Esophagus squamous epithelium (tissue), 5 donors: ENCODE results near the gene C5AR2. TPM values are rescaled to one million over a fixed set of nuclear protein-coding genes. Genes with fewer than 3 reads are reported as not detected.

Experiments used
- DNase-seq: peaks from one replicate; lab custom pipeline; 2025; lab: John Stamatoyannopoulos, UW
- H3K27ac ChIP-seq, 4 donors: fragments of 200-600 bp; sonication (generic); one replicate each; pipeline ENCODE4 v1.5.1; 2016 to 2019; ENCODE audit warnings: mild to moderate bottlenecking in 1 of 4
- H3K27me3 ChIP-seq, 4 donors: fragments of 200-600 bp; sonication (generic); 1 replicate in 3 of 4; 2 replicates in 1 of 4; pipeline versions ENCODE4 v1.5.1 to v1.6.0; 2017 to 2021; ENCODE audit warnings: antibody characterized with exemption in 1 of 4
- H3K36me3 ChIP-seq, 3 donors: fragments of 200-600 bp; sonication (generic); one replicate each; pipeline ENCODE4 v1.5.1; 2016 to 2019
- H3K4me1 ChIP-seq, 3 donors: fragments of 200-600 bp; sonication (generic); one replicate each; pipeline ENCODE4 v1.5.1; 2017 to 2019
- H3K4me3 ChIP-seq, 4 donors: fragments of 200-600 bp; sonication (generic); 1 replicate in 3 of 4; 2 replicates in 1 of 4; pipeline ENCODE4 v1.5.1; 2016 to 2019; ENCODE audit warnings: mild to moderate bottlenecking in 2 of 4, moderate library complexity in 1 of 4
- H3K9me3 ChIP-seq, 3 donors: fragments of 200-600 bp; sonication (generic); one replicate each; pipeline ENCODE4 v1.5.1; 2016 to 2019
- POLR2A ChIP-seq, 4 donors: fragments of 450-650 bp; IDR thresholded peaks; one replicate each; pipeline ENCODE4 v1.6.1; 2017; ENCODE audit warnings: antibody characterized with exemption in 4 of 4, mild to moderate bottlenecking in 4 of 4, moderate library complexity in 3 of 4
- whole genome bisulfite sequencing, 2 donors: methylation state at CpG; one replicate each; pipeline ENCODE4 v1.1.5; 2018; 5-methylcytosine and 5-hydroxymethylcytosine counted together
- intact Hi-C: fragments of 100-400 bp; cut with DNase I; formaldehyde crosslinking; loops from one replicate; pipeline ENCODE4 v1.15.0; 2022
- total RNA-seq, 4 donors: library from RNA; depleted of rRNA; stranded (reverse); fragments of >200 nt; gene quantifications; one replicate each; pipeline ENCODE4 v1.1.0, GENCODE V29; 2016
- TF ChIP-seq, protein P1 (sequence below), 6 experiments: fragments of 450-650 bp in 4 of 6; fragments of 200-600 bp in 2 of 6; sonication (generic) in 2 of 6; IDR thresholded peaks; one replicate each; pipeline ENCODE4 v1.5.1; 2016 to 2019; ENCODE audit warnings: antibody characterized with exemption in 6 of 6, mild to moderate bottlenecking in 4 of 6, moderate library complexity in 4 of 6
- donor health status: DM: yes; HTN: yes; CAD: no.

C5AR2 gene
- total RNA-seq, 4 donors from 2014 or later, result 0.21 to 1.3 (median 0.63) TPM

DNA sequence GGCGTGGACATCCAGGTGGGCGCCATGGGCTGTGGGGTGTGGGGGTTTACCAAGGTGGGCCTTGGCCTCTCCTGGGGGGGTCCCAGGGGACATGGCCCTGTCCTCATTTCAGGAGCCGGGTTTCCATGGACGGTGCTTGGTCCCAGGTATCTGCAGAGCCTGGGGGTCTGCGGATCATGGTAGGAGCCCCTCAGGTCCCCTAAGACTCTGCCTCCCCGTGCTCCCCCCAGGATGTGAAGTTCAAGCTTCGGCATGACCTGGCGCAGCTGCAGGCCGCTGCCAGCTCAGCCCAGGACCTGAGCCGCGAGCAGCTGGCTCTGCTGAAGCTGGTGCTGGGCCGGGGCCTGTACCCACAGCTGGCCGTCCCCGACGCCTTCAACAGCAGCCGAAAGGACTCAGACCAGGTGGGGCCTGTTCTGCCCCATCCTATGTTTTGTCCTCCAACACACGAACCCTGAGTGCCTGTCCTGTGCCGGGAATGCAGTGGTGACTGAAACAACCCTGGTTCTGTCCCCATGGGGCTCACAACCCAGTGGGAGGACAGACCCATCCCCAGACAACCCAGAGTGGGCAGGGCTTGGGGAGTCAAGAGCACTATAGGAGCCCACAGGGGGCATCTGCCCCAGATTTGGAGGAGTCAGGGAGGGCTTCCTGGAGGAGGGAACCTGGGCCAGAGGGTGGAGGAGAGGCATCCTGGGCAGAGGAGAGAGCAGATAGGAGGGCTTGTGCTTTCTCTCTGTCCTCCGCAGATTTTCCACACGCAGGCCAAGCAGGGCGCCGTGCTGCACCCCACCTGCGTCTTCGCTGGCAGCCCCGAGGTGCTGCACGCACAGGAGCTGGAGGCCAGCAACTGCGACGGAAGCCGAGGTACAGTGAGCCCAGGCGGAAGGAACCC lies 44.0 kb downstream of the C5AR2 start:
- WGBS, 2 donors, result 100% methylated on average over 1 to 2 of the region's 30 CpGs
- no peak overlapping the region for H3K27ac ChIP-seq
- no peaks in the 10 kb centered on the region for H3K9me3 ChIP-seq
- no peaks in the 10 kb centered on the region for H3K27me3 ChIP-seq
- TF ChIP-seq, protein P1, sequence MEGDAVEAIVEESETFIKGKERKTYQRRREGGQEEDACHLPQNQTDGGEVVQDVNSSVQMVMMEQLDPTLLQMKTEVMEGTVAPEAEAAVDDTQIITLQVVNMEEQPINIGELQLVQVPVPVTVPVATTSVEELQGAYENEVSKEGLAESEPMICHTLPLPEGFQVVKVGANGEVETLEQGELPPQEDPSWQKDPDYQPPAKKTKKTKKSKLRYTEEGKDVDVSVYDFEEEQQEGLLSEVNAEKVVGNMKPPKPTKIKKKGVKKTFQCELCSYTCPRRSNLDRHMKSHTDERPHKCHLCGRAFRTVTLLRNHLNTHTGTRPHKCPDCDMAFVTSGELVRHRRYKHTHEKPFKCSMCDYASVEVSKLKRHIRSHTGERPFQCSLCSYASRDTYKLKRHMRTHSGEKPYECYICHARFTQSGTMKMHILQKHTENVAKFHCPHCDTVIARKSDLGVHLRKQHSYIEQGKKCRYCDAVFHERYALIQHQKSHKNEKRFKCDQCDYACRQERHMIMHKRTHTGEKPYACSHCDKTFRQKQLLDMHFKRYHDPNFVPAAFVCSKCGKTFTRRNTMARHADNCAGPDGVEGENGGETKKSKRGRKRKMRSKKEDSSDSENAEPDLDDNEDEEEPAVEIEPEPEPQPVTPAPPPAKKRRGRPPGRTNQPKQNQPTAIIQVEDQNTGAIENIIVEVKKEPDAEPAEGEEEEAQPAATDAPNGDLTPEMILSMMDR (IDR thresholded peaks at IDR 0.05), result no peak
- no peak for TF ChIP-seq POLR2A (IDR thresholded peaks at IDR 0.05)
- no peak for DNase-seq
- no peaks in the 10 kb centered on the region for H3K4me1 ChIP-seq
- intact Hi-C loops, result no loop called here
- no peak overlapping the region for H3K4me3 ChIP-seq
- peaks cover 43 to 100% (median 65%) of the 10 kb centered on the region in 3 donors for H3K36me3 ChIP-seq

GRCh38 chr19:47376589-47377144 lies 44.7 kb downstream of the C5AR2 start:
- H3K36me3 ChIP-seq, result peaks cover 51 to 100% (median 68%) of the 10 kb centered on the region in 3 donors
- H3K4me3 ChIP-seq, result no peak overlapping the region
- no peaks in the 10 kb centered on the region for H3K27me3 ChIP-seq
- H3K9me3 ChIP-seq, result no peaks in the 10 kb centered on the region
- no peak for TF ChIP-seq POLR2A (IDR thresholded peaks at IDR 0.05)
- TF ChIP-seq, protein P1 (IDR thresholded peaks at IDR 0.05), result no peak
- intact Hi-C loops, result no loop called here
- WGBS, 2 donors, result 80 to 100% methylated on average over 2 to 3 of the region's 16 CpGs
- H3K4me1 ChIP-seq, result no peaks in the 10 kb centered on the region
- H3K27ac ChIP-seq, result no peak overlapping the region
- no peak for DNase-seq

DNA sequence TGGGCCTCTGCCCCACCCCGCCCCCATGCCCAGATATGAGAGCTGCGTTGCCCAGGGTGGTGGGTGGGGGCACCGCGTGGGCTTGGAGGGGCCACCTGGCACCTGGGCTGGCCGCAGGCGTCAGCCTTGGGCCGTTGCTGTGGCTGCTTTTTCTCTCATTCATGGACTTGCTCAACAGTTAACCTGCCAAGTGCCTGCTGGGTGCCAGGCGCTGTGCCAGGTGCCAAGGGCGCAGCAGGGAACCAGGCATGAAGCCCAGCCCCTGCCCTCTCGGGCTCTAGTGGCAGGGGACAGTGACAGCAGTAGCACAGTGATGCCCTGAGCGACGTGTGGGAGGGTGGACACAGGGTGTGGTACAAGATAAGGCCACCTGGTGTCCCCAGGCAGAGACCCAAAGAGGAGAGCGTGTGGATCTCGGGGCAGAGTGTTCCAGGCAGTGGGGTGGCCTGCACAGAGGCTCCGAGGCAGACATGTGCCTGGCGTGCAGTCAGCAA lies 45.3 kb downstream of the C5AR2 start:
- 60 to 92% methylated on average over 1 to 6 of the region's 16 CpGs for WGBS, 2 donors
- H3K4me1 ChIP-seq, result no peaks in the 10 kb centered on the region
- H3K27ac ChIP-seq, result no peak overlapping the region
- no peak for TF ChIP-seq POLR2A (IDR thresholded peaks at IDR 0.05)
- TF ChIP-seq, protein P1 (IDR thresholded peaks at IDR 0.05), result no peak
- intact Hi-C loops, result no loop called here
- H3K27me3 ChIP-seq, result no peaks in the 10 kb centered on the region
- peaks cover 55 to 100% (median 73%) of the 10 kb centered on the region in 3 donors for H3K36me3 ChIP-seq
- DNase-seq, result no peak
- no peaks in the 10 kb centered on the region for H3K9me3 ChIP-seq
- H3K4me3 ChIP-seq, result no peak overlapping the region

DNA sequence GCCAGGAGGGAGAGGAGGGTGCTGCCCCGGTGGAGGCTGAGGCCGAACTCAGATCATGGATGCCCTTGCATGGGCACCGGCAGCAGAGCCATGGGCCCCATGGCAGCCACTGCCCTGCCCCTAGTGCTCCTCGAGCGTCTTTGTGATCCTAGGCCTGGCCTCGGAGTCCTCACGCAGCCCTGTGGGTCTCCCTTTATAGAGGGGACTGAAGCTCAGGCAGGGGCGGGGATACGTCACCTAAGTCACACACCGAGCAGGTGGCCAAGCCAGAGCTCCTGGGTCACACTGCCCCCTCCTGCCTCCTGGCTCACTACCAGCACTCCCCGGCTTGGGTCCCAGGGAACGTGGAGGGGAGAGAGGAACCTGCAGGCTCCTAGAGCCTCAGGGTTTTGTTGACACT lies 45.8 kb downstream of the C5AR2 start:
- 86% methylated on average over 3 of the region's 12 CpGs; no CpG with 5 or more reads in 1 of the 2 donors for WGBS, 2 donors
- Histone ChIP-seq H3K4me1 (no peaks in the 10 kb centered on the region), H3K27ac (no peak overlapping the region), H3K9me3 (no peaks in the 10 kb centered on the region), H3K4me3 (no peak overlapping the region), H3K36me3 (peaks cover 53 to 97% (median 70%) of the 10 kb centered on the region in 3 donors), H3K27me3 (no peaks in the 10 kb centered on the region)
- no peak for DNase-seq
- intact Hi-C loops, result no loop called here
- TF ChIP-seq, protein P1 (IDR thresholded peaks at IDR 0.05), result no peak
- TF ChIP-seq POLR2A (IDR thresholded peaks at IDR 0.05), result no peak

DNA sequence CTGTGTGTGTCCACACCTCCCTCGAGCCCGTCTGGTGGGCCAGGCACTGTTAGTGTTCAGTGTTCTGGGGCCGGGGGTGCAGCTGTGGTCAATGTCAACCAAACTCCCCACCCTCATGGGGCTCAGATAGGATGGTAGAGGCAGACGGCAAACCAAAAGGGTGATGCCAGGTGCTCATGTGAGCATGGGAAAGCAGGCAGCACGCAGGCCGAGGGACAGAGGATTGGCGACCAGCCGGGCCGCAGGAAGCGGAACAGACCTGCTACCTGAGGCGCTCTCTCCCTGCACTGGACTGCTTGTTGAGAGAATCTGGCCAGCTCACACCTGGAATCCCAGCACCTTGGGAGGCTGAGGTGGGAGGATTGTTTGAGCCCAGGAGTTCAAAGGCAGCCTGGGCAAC lies 46.3 kb downstream of the C5AR2 start:
- intact Hi-C loops, result no loop called here
- H3K4me1 ChIP-seq, result no peaks in the 10 kb centered on the region
- WGBS, 2 donors, result 93 to 96% methylated on average over 4 to 6 of the region's 11 CpGs
- no peaks in the 10 kb centered on the region for H3K9me3 ChIP-seq
- no peak for DNase-seq
- H3K27me3 ChIP-seq, result no peaks in the 10 kb centered on the region
- no peak overlapping the region for H3K27ac ChIP-seq
- peaks cover 51 to 93% (median 65%) of the 10 kb centered on the region in 3 donors for H3K36me3 ChIP-seq
- no peak overlapping the region for H3K4me3 ChIP-seq
- no peak for TF ChIP-seq POLR2A (IDR thresholded peaks at IDR 0.05)
- TF ChIP-seq, protein P1 (IDR thresholded peaks at IDR 0.05), result no peak
